Esophagus squamous epithelium (tissue), 4 donors: ENCODE data around the gene ADGRV1.

Experiments
- CTCF ChIP-seq, 6 experiments: fragments of 450-650 bp in 4 of 6; fragments of 200-600 bp in 2 of 6; sonication (generic) in 2 of 6; IDR thresholded peaks; one replicate each; pipeline ENCODE4 v1.5.1; 2016 to 2019; ENCODE audit warnings: antibody characterized with exemption in 6 of 6, mild to moderate bottlenecking in 4 of 6, moderate library complexity in 4 of 6
- POLR2A ChIP-seq, 4 donors: fragments of 450-650 bp; IDR thresholded peaks; one replicate each; pipeline ENCODE4 v1.6.1; 2017; ENCODE audit warnings: antibody characterized with exemption in 4 of 4, mild to moderate bottlenecking in 4 of 4, moderate library complexity in 3 of 4

- TF ChIP-seq CTCF (IDR thresholded peaks at IDR 0.05) (no peak), POLR2A (IDR thresholded peaks at IDR 0.05) (no peak)
These were observed 569.0 kb downstream of the ADGRV1 start for GRCh38 chr5:91127456-91128081.
